Left colon (tissue), 2 donors: ENCODE measurements around the gene TNS4. TPM values are rescaled to one million over a fixed set of nuclear protein-coding genes. Genes with fewer than 3 reads are reported as not detected.

Experiments
- ATAC-seq: fragments of 200-7000 bp; cut with Tn5 transposase; one replicate; pipeline ENCODE4 v1.9.1; 2020; ENCODE audit warnings: mild to moderate bottlenecking, moderate library complexity
- DNase-seq, 2 donors: peaks; one replicate each; pipeline ENCODE4 v3.0.0-alpha.2; 2020
- intact Hi-C, 2 donors: fragments of 100-400 bp; cut with DNase I in 1 of 2; cut with micrococcal nuclease in 1 of 2; formaldehyde crosslinking; loops; one replicate each; pipeline versions ENCODE4 v1.11.2 to v1.14.0; 2022; cut with DNase I, micrococcal nuclease
- total RNA-seq, 2 donors: library from RNA; stranded (reverse); fragmentation: NEBNext Ultra II Directional; extraction: Animal tissue kit (Norgen Biotek cat#: 25700); gene quantifications; one replicate each; pipeline ENCODE4 v1.2.1, GENCODE V29; 2021
- donor health status: DM: no; HTN: no; CAD: no.
- donor health status: DM: yes; HTN: yes; CAD: no.

Gene TNS4
- total RNA-seq, 2 donors from 2014 or later = 2.5 to 10.5 TPM

DNA sequence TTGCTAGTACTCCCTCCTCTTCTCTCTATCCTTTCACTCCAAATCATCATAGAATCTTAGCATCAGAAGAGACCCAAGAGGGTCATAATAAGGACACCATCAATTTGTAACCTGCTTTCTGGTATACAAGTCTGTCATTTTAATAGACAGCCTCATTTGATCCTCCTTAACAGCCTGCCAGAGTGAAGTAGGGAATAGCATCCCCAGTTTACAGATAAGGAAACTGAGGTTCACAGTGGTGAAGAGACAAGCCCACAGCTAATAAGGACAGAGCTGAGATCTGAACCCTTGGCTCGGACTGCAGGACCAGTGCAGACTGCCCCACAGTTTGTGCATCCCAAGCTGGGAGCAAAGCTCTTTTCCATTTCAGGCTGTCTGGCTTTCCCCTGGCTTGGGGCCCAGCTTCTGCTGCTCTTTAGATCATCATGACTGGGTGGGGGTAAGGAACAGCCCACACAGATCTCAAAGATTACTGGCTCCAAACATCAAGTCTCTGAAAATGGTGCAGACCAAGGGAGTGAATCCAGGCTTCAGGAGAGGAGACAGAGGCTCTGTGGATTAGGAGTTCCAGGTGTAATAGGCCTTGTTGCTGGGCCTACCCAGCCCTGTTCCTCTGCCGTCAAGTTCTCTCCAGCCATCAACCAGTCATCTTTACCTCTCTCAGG lies 68.4 kb downstream of the TNS4 start:
- intact Hi-C loops = loop anchor here in 1 of 2 donors (10.0 kb wide), 1 partner anchor 102 kb away; no protein-coding TSS in a partner anchor
- DNase-seq (peak; percentile 49 to 73), ATAC-seq (no peak)

DNA sequence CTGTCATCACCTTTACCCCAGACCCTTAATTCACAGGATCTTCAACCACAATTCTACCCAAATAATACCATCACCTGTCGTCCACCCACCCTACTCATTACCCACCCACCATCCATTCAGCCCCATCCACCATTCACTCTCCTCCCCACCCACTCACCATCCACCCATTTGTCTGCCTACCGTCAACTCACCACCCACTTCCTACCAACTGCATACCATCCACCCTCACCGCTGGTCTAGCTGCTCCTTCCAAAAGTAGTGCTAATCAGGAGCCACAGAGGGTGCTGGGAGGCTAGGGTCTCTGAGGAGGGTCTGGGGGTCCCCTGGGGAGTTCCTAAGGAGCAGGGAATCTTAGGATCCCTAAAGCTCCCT lies 70.2 kb downstream of the TNS4 start:
- ATAC-seq (no peak), DNase-seq (no peak)
- intact Hi-C loops = loop anchor here in 1 of 2 donors (10.0 kb wide), 1 partner anchor 104 kb away; no protein-coding TSS in a partner anchor

DNA sequence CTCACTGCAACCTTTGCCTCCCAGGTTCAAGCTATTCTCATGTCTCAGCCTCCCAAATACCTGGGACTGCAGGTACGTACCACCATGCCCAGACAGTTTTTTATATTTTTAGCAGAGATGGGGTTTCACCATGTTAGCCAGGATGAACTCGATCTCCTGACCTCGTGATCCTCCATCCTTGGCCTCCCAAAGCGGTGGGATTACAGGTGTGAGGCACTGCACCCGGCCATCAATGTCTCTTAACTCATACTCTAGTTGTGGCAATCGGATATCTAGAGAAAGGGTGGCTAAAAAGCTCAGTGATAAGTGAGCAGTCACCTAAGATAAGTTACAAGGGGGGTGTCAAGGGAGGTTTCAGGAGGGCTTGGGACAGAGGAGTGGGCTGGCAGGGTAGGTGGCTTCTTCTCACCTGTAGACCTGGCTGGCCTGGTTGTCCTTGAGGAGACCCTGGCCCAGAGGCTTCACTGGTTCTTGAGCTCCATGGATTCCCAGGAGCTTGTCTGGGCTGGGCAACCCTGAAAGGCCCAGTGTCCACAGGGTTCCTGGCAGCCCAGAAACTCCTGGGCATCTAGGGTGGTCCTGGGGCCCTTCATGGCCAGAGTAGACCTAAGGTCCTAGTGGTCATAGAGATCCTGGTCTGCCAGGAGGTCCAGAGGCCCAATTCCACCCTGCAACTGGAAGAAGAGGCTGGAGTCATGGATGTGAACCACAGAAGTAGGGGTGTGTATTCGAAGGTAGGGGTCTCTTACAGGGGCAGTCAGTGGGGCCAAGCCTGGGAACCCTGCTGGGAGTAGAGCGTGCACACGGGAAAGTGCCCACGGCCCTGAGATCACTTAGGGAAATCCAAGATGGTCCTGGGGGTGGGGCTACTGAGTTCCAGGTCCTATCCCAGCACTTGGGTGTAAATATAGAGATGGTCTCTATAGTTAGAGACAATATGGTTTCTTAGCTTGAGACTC lies 70.9 kb downstream of the TNS4 start:
- DNase-seq = no peak
- ATAC-seq = no peak

DNA sequence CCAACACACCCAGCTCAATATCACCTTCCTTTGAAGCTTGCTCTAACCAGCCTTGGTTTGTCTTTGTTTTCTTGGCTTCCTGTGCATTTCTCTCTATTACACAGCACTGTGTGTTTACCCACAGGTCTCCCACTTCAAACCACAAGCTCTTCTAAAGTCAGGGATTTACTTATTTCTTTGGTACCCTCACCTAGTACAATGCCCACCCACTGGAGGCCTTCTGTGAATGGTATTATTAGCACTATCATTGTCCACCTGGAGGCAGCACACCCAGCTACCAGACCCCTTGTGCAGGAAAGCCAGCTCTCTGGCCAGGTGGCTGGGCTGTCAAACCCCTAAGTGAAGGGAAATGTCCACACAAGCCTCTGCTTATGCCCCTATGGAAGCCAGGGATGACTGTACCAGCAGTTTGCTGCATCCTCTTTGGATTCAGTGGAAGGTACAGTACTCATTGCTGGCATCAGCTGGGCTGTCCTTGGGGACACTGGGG lies 74.4 kb downstream of the TNS4 start:
- no peak for DNase-seq
- intact Hi-C loops = no loop called here
- ATAC-seq = no peak

More for the DNA sequence above, 70.9 kb downstream of the TNS4 start:
- intact Hi-C loops = loop anchor here in 1 of 2 donors (10.0 kb wide), 1 partner anchor 104 kb away; no protein-coding TSS in a partner anchor

Other genes starting within 250 kb of the TNS4 start
- 1 to 10 TPM; 5.5 to 9.0 TPM for gene CDC6, start 213.7 kb downstream of the TNS4 start, total RNA-seq
- gene RARA, start 192.4 kb downstream of the TNS4 start, total RNA-seq = 10 to 100 TPM; 37.2 to 56.4 TPM
- under 1 TPM; 0.34 to 0.81 TPM for gene GJD3, start 136.9 kb downstream of the TNS4 start, total RNA-seq
- 10 to 100 TPM; 10.9 to 30.3 TPM for gene TOP2A, start 83.7 kb downstream of the TNS4 start, total RNA-seq
- 100 to 1,000 TPM; 148 to 209 TPM for gene IGFBP4, start 58.2 kb downstream of the TNS4 start, total RNA-seq
- under 1 TPM; 0.31 to 0.95 TPM for gene CCR7, start 63.8 kb upstream of the TNS4 start, total RNA-seq
- gene SMARCE1, start 146.2 kb upstream of the TNS4 start, total RNA-seq = 10 to 100 TPM; 74.5 to 76.4 TPM
- under 1 TPM; 0.27 to 0.67 TPM for gene KRT222, start 163.6 kb upstream of the TNS4 start, total RNA-seq
- 1 to 10 TPM in 1 of 2 donors, under 1 TPM in 1; 0.46 to 1.3 TPM for gene KRT24, start 202.1 kb upstream of the TNS4 start, total RNA-seq